ENCODE results near the gene CPE.

DNA sequence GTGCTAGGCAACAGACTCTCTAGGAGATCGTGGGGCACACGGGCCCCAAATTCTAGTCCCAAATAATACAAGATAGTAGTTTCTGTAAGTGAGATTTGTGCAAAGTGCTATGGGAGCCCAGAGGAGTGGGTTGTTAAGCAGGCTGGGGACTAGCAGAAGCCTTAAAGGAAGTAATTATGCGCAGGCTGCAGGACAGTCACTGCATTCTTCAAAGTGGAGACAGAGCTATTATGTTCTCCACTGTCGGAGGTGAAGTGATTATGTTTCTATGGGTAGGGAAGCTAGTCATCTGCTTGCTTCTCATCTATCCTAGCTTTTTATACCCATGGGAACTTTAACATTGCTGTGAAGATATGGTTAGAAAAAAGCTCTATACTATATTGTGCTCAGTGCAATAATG is 154.2 kb downstream of the CPE start:
- TF ChIP-seq, protein P1, sequence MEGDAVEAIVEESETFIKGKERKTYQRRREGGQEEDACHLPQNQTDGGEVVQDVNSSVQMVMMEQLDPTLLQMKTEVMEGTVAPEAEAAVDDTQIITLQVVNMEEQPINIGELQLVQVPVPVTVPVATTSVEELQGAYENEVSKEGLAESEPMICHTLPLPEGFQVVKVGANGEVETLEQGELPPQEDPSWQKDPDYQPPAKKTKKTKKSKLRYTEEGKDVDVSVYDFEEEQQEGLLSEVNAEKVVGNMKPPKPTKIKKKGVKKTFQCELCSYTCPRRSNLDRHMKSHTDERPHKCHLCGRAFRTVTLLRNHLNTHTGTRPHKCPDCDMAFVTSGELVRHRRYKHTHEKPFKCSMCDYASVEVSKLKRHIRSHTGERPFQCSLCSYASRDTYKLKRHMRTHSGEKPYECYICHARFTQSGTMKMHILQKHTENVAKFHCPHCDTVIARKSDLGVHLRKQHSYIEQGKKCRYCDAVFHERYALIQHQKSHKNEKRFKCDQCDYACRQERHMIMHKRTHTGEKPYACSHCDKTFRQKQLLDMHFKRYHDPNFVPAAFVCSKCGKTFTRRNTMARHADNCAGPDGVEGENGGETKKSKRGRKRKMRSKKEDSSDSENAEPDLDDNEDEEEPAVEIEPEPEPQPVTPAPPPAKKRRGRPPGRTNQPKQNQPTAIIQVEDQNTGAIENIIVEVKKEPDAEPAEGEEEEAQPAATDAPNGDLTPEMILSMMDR (conservative IDR thresholded peaks at IDR 0.05; ENCODE audit: low read depth, low read length), result no peak
- no peak for TF ChIP-seq POLR2A (IDR thresholded peaks at IDR 0.05; ENCODE audit: low read depth, low read length)
- no peak for TF ChIP-seq SMC3 (IDR thresholded peaks at IDR 0.05; ENCODE audit: low read depth, low read length)
- no peak for TF ChIP-seq MAFK (IDR thresholded peaks at IDR 0.05; ENCODE audit: low read depth, low read length)
